HG02610 (cell line): ENCODE measurements around the gene RUBCN.

ENCODE experiments used
- ATAC-seq: cut with Tn5 transposase; IDR thresholded peaks from one replicate; pipeline ENCODE4 v1.9.1; 2021; ENCODE audit warnings: mild to moderate bottlenecking, moderate library complexity; ENCODE audit not compliant: unreplicated experiment

RUBCN gene

GRCh38 chr3:197736491-197737318, at the start of gene RUBCN:
Gene RUBCN (minus strand): TSS chr3:197736904. CDS start chr3:197736719, 185 bp downstream.
- ATAC-seq, result peak; percentile 82

- ATAC-seq, result no peak
Observed at GRCh38 chr3:197784019-197784585, 47.4 kb upstream of the RUBCN start.

GRCh38 chr3:197782230-197782629, 45.5 kb upstream of the RUBCN start:
- peak; percentile 58 for ATAC-seq

- ATAC-seq, result no peak
Observed at GRCh38 chr3:197775317-197775716, 38.6 kb upstream of the RUBCN start.

- no peak for ATAC-seq
Observed at GRCh38 chr3:197761784-197762183, 25.1 kb upstream of the RUBCN start.

GRCh38 chr3:197758512-197758911, 21.8 kb upstream of the RUBCN start:
- no peak for ATAC-seq

GRCh38 chr3:197756704-197757103, 20.0 kb upstream of the RUBCN start:
- ATAC-seq, result no peak

- no peak for ATAC-seq
Observed at GRCh38 chr3:197753263-197753662, 16.6 kb upstream of the RUBCN start.

GRCh38 chr3:197752107-197752506, 15.4 kb upstream of the RUBCN start:
- no peak for ATAC-seq

- ATAC-seq, result no peak
Observed at GRCh38 chr3:197750858-197751737, 14.4 kb upstream of the RUBCN start.

GRCh38 chr3:197750396-197750831, 13.7 kb upstream of the RUBCN start:
- peak; percentile 39 for ATAC-seq

GRCh38 chr3:197749601-197750395, 13.1 kb upstream of the RUBCN start, which contains the start of gene FYTTD1:
Gene FYTTD1 (plus strand): TSS chr3:197749883. CDS start chr3:197749972, 89 bp downstream.
- peak; percentile 71 for ATAC-seq

GRCh38 chr3:197749315-197749600, 12.6 kb upstream of the RUBCN start:
- ATAC-seq, result peak; percentile 30

GRCh38 chr3:197748597-197749314, 12.1 kb upstream of the RUBCN start:
- no peak for ATAC-seq

- ATAC-seq, result no peak
Observed at GRCh38 chr3:197746801-197747237, 10.1 kb upstream of the RUBCN start.

GRCh38 chr3:197746209-197746608, 9.5 kb upstream of the RUBCN start:
- no peak for ATAC-seq

GRCh38 chr3:197742787-197743186, 6.1 kb upstream of the RUBCN start:
- no peak for ATAC-seq

GRCh38 chr3:197737749-197738462, 1.2 kb upstream of the RUBCN start:
- no peak for ATAC-seq

GRCh38 chr3:197737319-197737649, 580 bp upstream of the RUBCN start:
- ATAC-seq, result no peak
